Measurements from ENCODE around the gene C1orf105. TPM values are rescaled to one million over a fixed set of nuclear protein-coding genes. Genes with fewer than 3 reads are reported as not detected.

The C1orf105 gene
- total RNA-seq, 1 experiment from 2014 or later = not detected

- no TSS peak for BruUV-seq (replicated peaks)
- no peak for DNase-seq (ENCODE audit: low spot score)
- no peaks in the 10 kb centered on the region for H3K27me3 ChIP-seq (replicated peaks; ENCODE audit: insufficient read depth, low read depth, low read length, poor library complexity)
- POLR2A ChIA-PET (ENCODE audit: low non-redundant PET) = no interaction called here
- CTCF ChIA-PET = no interaction called here
- no peaks in the 10 kb centered on the region for H3K4me1 ChIP-seq (ENCODE audit: insufficient read depth, low read length, poor library complexity, severe bottlenecking)
- TF ChIP-seq EZH2 (IDR thresholded peaks at IDR 0.05; ENCODE audit: borderline replicate concordance, low read depth, low read length, poor library complexity, severe bottlenecking) (no peak), CTCF (conservative IDR thresholded peaks at IDR 0.05; ENCODE audit: low read depth, low read length) (no peak)
- no peaks in the 10 kb centered on the region for H3K36me3 ChIP-seq (ENCODE audit: insufficient read depth, low read length, poor library complexity, severe bottlenecking)
- intact Hi-C loops (cut with micrococcal nuclease; ENCODE audit: unreplicated experiment) = loop anchor here (10.0 kb wide), 1 partner anchor 604 kb away; no protein-coding TSS in a partner anchor
- H3K9me3 ChIP-seq (ENCODE audit: low read depth, low read length, poor library complexity, severe bottlenecking) = no peaks in the 10 kb centered on the region
- H3K27ac ChIP-seq (ENCODE audit: low read depth, low read length, poor library complexity, severe bottlenecking) = no peak overlapping the region
- no peak overlapping the region for H3K4me3 ChIP-seq (ENCODE audit: low read depth, low read length, poor library complexity, severe bottlenecking)
These were observed 11.5 kb upstream of the C1orf105 start for GRCh38 chr1:172408958-172409357.

GRCh38 chr1:172410027-172410426 lies 10.5 kb upstream of the C1orf105 start:
- H3K4me3 ChIP-seq (ENCODE audit: low read depth, low read length, poor library complexity, severe bottlenecking) = no peak overlapping the region
- no peak for DNase-seq (ENCODE audit: low spot score)
- H3K36me3 ChIP-seq (ENCODE audit: insufficient read depth, low read length, poor library complexity, severe bottlenecking) = no peaks in the 10 kb centered on the region
- ChIA-PET POLR2A (ENCODE audit: low non-redundant PET) (interaction anchor here (0.6 kb wide), 1 partner anchor 169 kb away, joined by 3 read pairs; no protein-coding TSS in a partner anchor), CTCF (no interaction called here)
- H3K4me1 ChIP-seq (ENCODE audit: insufficient read depth, low read length, poor library complexity, severe bottlenecking) = no peaks in the 10 kb centered on the region
- no peak overlapping the region for H3K27ac ChIP-seq (ENCODE audit: low read depth, low read length, poor library complexity, severe bottlenecking)
- intact Hi-C loops (cut with micrococcal nuclease; ENCODE audit: unreplicated experiment) = no loop called here
- no peaks in the 10 kb centered on the region for H3K27me3 ChIP-seq (replicated peaks; ENCODE audit: insufficient read depth, low read depth, low read length, poor library complexity)
- no TSS peak for BruUV-seq (replicated peaks)
- no peaks in the 10 kb centered on the region for H3K9me3 ChIP-seq (ENCODE audit: low read depth, low read length, poor library complexity, severe bottlenecking)
- TF ChIP-seq CTCF (conservative IDR thresholded peaks at IDR 0.05; ENCODE audit: low read depth, low read length) (no peak), EZH2 (IDR thresholded peaks at IDR 0.05; ENCODE audit: borderline replicate concordance, low read depth, low read length, poor library complexity, severe bottlenecking) (no peak)

- ChIA-PET CTCF (no interaction called here), POLR2A (ENCODE audit: low non-redundant PET) (no interaction called here)
- H3K27me3 ChIP-seq (replicated peaks; ENCODE audit: insufficient read depth, low read depth, low read length, poor library complexity) = no peaks in the 10 kb centered on the region
- no peak for DNase-seq (ENCODE audit: low spot score)
- intact Hi-C loops (cut with micrococcal nuclease; ENCODE audit: unreplicated experiment) = no loop called here
- BruUV-seq (replicated peaks) = no TSS peak
- H3K27ac ChIP-seq (ENCODE audit: low read depth, low read length, poor library complexity, severe bottlenecking) = no peak overlapping the region
- no peak overlapping the region for H3K4me3 ChIP-seq (ENCODE audit: low read depth, low read length, poor library complexity, severe bottlenecking)
- no peaks in the 10 kb centered on the region for H3K9me3 ChIP-seq (ENCODE audit: low read depth, low read length, poor library complexity, severe bottlenecking)
- H3K36me3 ChIP-seq (ENCODE audit: insufficient read depth, low read length, poor library complexity, severe bottlenecking) = no peaks in the 10 kb centered on the region
- H3K4me1 ChIP-seq (ENCODE audit: insufficient read depth, low read length, poor library complexity, severe bottlenecking) = no peaks in the 10 kb centered on the region
- no peak for TF ChIP-seq EZH2 (IDR thresholded peaks at IDR 0.05; ENCODE audit: borderline replicate concordance, low read depth, low read length, poor library complexity, severe bottlenecking)
- TF ChIP-seq CTCF (conservative IDR thresholded peaks at IDR 0.05; ENCODE audit: low read depth, low read length) = no peak
These were observed 8.6 kb upstream of the C1orf105 start for GRCh38 chr1:172411791-172412338.

Measured in A673 (cell line).